Breast epithelium (tissue), 3 donors: Measurements from ENCODE around the gene UBE3C.

Source experiments
- CTCF ChIP-seq, 3 donors: fragments of 450-650 bp; IDR thresholded peaks; one replicate each; pipeline ENCODE4 v1.5.1; 2016 to 2017; ENCODE audit warnings: antibody characterized with exemption in 3 of 3, mild to moderate bottlenecking in 3 of 3, moderate library complexity in 3 of 3
- POLR2A ChIP-seq: fragments of 450-650 bp; IDR thresholded peaks from one replicate; pipeline ENCODE4 v1.6.1; 2016; ENCODE audit warnings: antibody characterized with exemption, mild to moderate bottlenecking, moderate library complexity

GRCh38 chr7:157272351-157273207 lies 133.9 kb downstream of the UBE3C start:
- TF ChIP-seq CTCF (IDR thresholded peaks at IDR 0.05), result no peak
- TF ChIP-seq POLR2A, result no peak
